Heart right ventricle (tissue), 16 donors: Measurements from ENCODE around the gene LNX1. TPM values are rescaled to one million over a fixed set of nuclear protein-coding genes. Genes with fewer than 3 reads are reported as not detected.
A peak's percentile ranks its signal among the peaks of the same experiment; 100 is the strongest.

Source experiments
- ATAC-seq, 8 donors: fragments of 200-7000 bp; cut with Tn5 transposase; one replicate each; pipeline ENCODE4 v1.9.1; 2020; ENCODE audit warnings: mild to moderate bottlenecking in 8 of 8, moderate library complexity in 8 of 8, moderate number of reproducible peaks in 1 of 8
- DNase-seq, 2 donors: peaks; one replicate each; pipeline ENCODE4 v3.0.0-alpha.2; 2020
- H3K27ac ChIP-seq, 10 donors: fragments of 200-600 bp; sonication (generic) in 2 of 10; one replicate each; pipeline versions ENCODE4 v1.5.0 to v1.8.0; 2020 to 2022; ENCODE audit warnings: mild to moderate bottlenecking in 3 of 10
- H3K27me3 ChIP-seq, 7 donors: fragments of 200-600 bp; one replicate each; pipeline ENCODE4 v1.8.0; 2021 to 2022; ENCODE audit warnings: mild to moderate bottlenecking in 2 of 7
- H3K36me3 ChIP-seq, 9 donors: fragments of 200-600 bp; sonication (generic) in 1 of 9; one replicate each; pipeline versions ENCODE4 v1.5.0 to v1.8.0; 2020 to 2022; ENCODE audit warnings: mild to moderate bottlenecking in 2 of 9
- H3K4me1 ChIP-seq, 9 donors: fragments of 200-600 bp; sonication (generic) in 1 of 9; one replicate each; pipeline versions ENCODE4 v1.5.0 to v1.8.0; 2020 to 2022; ENCODE audit warnings: mild to moderate bottlenecking in 4 of 9
- H3K4me3 ChIP-seq, 10 donors: fragments of 200-600 bp; sonication (generic) in 2 of 10; one replicate each; pipeline versions ENCODE4 v1.5.0 to v1.8.0; 2020 to 2022; ENCODE audit warnings: mild to moderate bottlenecking in 7 of 10, moderate library complexity in 2 of 10
- H3K9me3 ChIP-seq, 11 donors: fragments of 200-600 bp in 10 of 11; sonication (generic) in 2 of 11; one replicate each; pipeline versions ENCODE4 v1.5.0 to v1.8.0; 2013 to 2022; ENCODE audit warnings: mild to moderate bottlenecking in 2 of 11, control low read depth in 1 of 11, moderate library complexity in 1 of 11
- CTCF ChIP-seq, 9 donors: fragments of 200-600 bp; sonication (generic) in 2 of 9; IDR thresholded peaks; one replicate each; pipeline versions ENCODE4 v1.5.0 to v1.8.0; 2021 to 2022; ENCODE audit warnings: antibody characterized with exemption in 9 of 9, mild to moderate bottlenecking in 5 of 9, moderate library complexity in 1 of 9
- WGBS, 2 donors: extraction: QIAGEN DNeasy Blood & Tissue Kit; methylation state at CpG; one replicate each; pipeline ENCODE4 v1.1.7; 2013; ENCODE audit warnings: inconsistent platforms in 1 of 2; 5-methylcytosine and 5-hydroxymethylcytosine counted together
- intact Hi-C, 10 donors: fragments of 100-400 bp; cut with DNase I; formaldehyde crosslinking; loops; one replicate each; pipeline versions ENCODE4 v1.11.1 to v1.14.2; 2022
- polyA plus RNA-seq, 2 donors: library from polyadenylated mRNA; stranded (reverse); fragments of 200-250 nt; gene quantifications; one replicate each; pipeline ENCODE4 v1.2.3, GENCODE V29; 2013
- total RNA-seq, 10 donors: library from RNA; stranded (reverse); fragmentation: NEBNext Ultra II Directional in 3 of 10; extraction: Animal tissue kit (Norgen Biotek cat#: 25700) in 3 of 10; gene quantifications; one replicate each; pipeline versions ENCODE4 v1.2.1 to v1.2.4, GENCODE V29; 2021 to 2023
- donor health status: Arrhythmogenic right ventricular cardiomyopathy.
- donor health status: ischemic (EF 13 %, LVEDD 7.1; RV severe dilation, severe dysfunction).
- donor health status: healthy with polysubstance abuse.
- donor health status: DM: no; HTN: yes; CAD: no.
- donor health status: DM: no; HTN: no; CAD: no.
- donor health status: ischemic (EF 25% LVEDD 6.9; RV normal size, moderate dysfunction).
- donor health status: ischemic (EF 25% LVEDD 5.7; RV mildly dilated, moderate dysfunction).
- donor health status: healthy.
- donor health status: DM: yes; HTN: yes; CAD: no.
- donor health status: Ischemic cardiomyopathy.
- donor health status: ischemic (EF 35%, LVEDD 5.7; RV mildly dilated, moderate dysfunction).
- donor health status: nonischemic (EF 11% LVEDD 7.7; RV severe dilation, severe dysfunction).
- donor health status: DM: yes; HTN: yes; CAD: no.
- donor health status: PGD.
- donor health status: ischemic (EF 29% LVEDD 5.4; RV normal size, mild dysfunction).
- donor health status: nonischemic (EF 23%, LVEDD 6.1; RV moderate dilation, normal function).

Gene LNX1
- total and polyA plus RNA-seq, 12 donors = 2.0 to 16.1 (median 5.6) TPM

GRCh38 chr4:53490965-53491622 is 100.2 kb downstream of the LNX1 start:
- no peaks in the 10 kb centered on the region for H3K9me3 ChIP-seq
- H3K27ac ChIP-seq = peak overlapping the region in 4 of 10 donors; percentile 12 to 65 (median 25)
- H3K27me3 ChIP-seq = peaks cover 0 to 5% (median 0%) of the 10 kb centered on the region in 7 donors
- TF ChIP-seq CTCF (IDR thresholded peaks at IDR 0.05) = peak; percentile 37 to 78 (median 71)
- DNase-seq (peak in 1 of 2 donors; percentile 30), ATAC-seq (peak in 6 of 8 donors; percentile 42 to 72 (median 52))
- peaks cover 0 to 14% (median 0%) of the 10 kb centered on the region in 9 donors for H3K36me3 ChIP-seq
- 36 to 52% methylated on average over 3 of the region's 3 CpGs for WGBS, 2 donors
- H3K4me1 ChIP-seq = peaks cover 0 to 16% (median 8%) of the 10 kb centered on the region in 9 donors
- H3K4me3 ChIP-seq = no peak overlapping the region
- intact Hi-C loops = loop anchor here in 7 of 10 donors (5.0 to 10.0 kb wide), 9 partner anchors 161 to 744 kb away; partner anchors contain the start of gene PDGFRA (in 1 of the 7)

- H3K27me3 ChIP-seq = peaks cover 0 to 5% (median 0%) of the 10 kb centered on the region in 7 donors
- H3K9me3 ChIP-seq = no peaks in the 10 kb centered on the region
- WGBS, 2 donors = 73 to 75% methylated on average over 6 of the region's 6 CpGs
- TF ChIP-seq CTCF (IDR thresholded peaks at IDR 0.05) = no peak
- ATAC-seq (no peak), DNase-seq (no peak)
- peaks cover 0 to 16% (median 8%) of the 10 kb centered on the region in 9 donors for H3K4me1 ChIP-seq
- H3K4me3 ChIP-seq = no peak overlapping the region
- H3K36me3 ChIP-seq = peaks cover 0 to 11% (median 0%) of the 10 kb centered on the region in 9 donors
- intact Hi-C loops = loop anchor here in 7 of 10 donors (5.0 to 10.0 kb wide), 9 partner anchors 162 to 744 kb away; partner anchors contain the start of gene PDGFRA (in 1 of the 7)
- peak overlapping the region in 4 of 10 donors; percentile 12 to 65 (median 25) for H3K27ac ChIP-seq
Measured at GRCh38 chr4:53490161-53490956, 100.9 kb downstream of the LNX1 start.

- no peak for TF ChIP-seq CTCF (IDR thresholded peaks at IDR 0.05)
- Histone ChIP-seq H3K36me3 (peaks cover 0 to 5% (median 0%) of the 10 kb centered on the region in 9 donors), H3K9me3 (no peaks in the 10 kb centered on the region), H3K27me3 (peaks cover 0 to 5% (median 0%) of the 10 kb centered on the region in 7 donors), H3K4me3 (no peak overlapping the region), H3K27ac (peak overlapping the region in 1 of 10 donors; percentile 65), H3K4me1 (peaks cover 0 to 16% (median 8%) of the 10 kb centered on the region in 9 donors)
- ATAC-seq = no peak
- intact Hi-C loops = no loop called here
- DNase-seq = no peak
Measured at GRCh38 chr4:53489279-53489889, 101.9 kb downstream of the LNX1 start.

GRCh38 chr4:53487766-53488165 is 103.5 kb downstream of the LNX1 start:
- Histone ChIP-seq H3K9me3 (no peaks in the 10 kb centered on the region), H3K4me1 (peaks cover 0 to 16% (median 8%) of the 10 kb centered on the region in 9 donors), H3K36me3 (no peaks in the 10 kb centered on the region), H3K27me3 (peaks cover 0 to 5% (median 0%) of the 10 kb centered on the region in 7 donors), H3K4me3 (no peak overlapping the region), H3K27ac (no peak overlapping the region)
- TF ChIP-seq CTCF (IDR thresholded peaks at IDR 0.05) = no peak
- ATAC-seq (no peak), DNase-seq (no peak)
- intact Hi-C loops = no loop called here
